PC-3 (cell line): ENCODE results near the gene WRNIP1. TPM values are rescaled to one million over a fixed set of nuclear protein-coding genes. Genes with fewer than 3 reads are reported as not detected.

ENCODE experiments used
- ATAC-seq: fragments of 200-7000 bp; cut with Tn5 transposase; 2 replicates; pipeline ENCODE4 v1.9.1; 2020; ENCODE audit warnings: mild to moderate bottlenecking, moderate library complexity
- BruUV-seq: library from RNA; stranded (reverse); fragments of 400-500 nt; replicated peaks from 2 replicates; lab custom pipeline; 2021; lab: Mats Ljungman, UMichigan
- CTCF ChIA-PET: fragments of 300-600 bp; sonication (Branson Sonifier 250); formaldehyde crosslinking; loops from one replicate; lab custom pipeline; 2022; ENCODE audit warnings: antibody characterized with exemption; lab: Charles Lee
- POLR2A ChIA-PET: fragments of 300-600 bp; sonication (Branson Sonifier 250); formaldehyde crosslinking; loops from one replicate; lab custom pipeline; 2022; ENCODE audit warnings: antibody characterized with exemption; ENCODE audit not compliant: unreplicated experiment; lab: Charles Lee
- DNase-seq: peaks from one replicate; pipeline ENCODE4 v3.0.0-alpha.2; 2015
- H2AFZ ChIP-seq: fragments of 300-600 bp; sonication (generic); 2 replicates; pipeline ENCODE4 v1.6.0; 2016; ENCODE audit warnings: antibody characterized with exemption, low read length
- H3F3A ChIP-seq: fragments of 300-600 bp; sonication (generic); one replicate; pipeline ENCODE4 v1.6.0; 2017; ENCODE audit warnings: antibody characterized with exemption, low read length, control low read depth, mild to moderate bottlenecking; ENCODE audit not compliant: unreplicated experiment
- H3K27ac ChIP-seq: fragments of 300-600 bp; sonication (generic); 2 replicates; pipeline ENCODE4 v1.5.1; 2016; ENCODE audit warnings: mild to moderate bottlenecking, low read length
- H3K27me3 ChIP-seq: fragments of 300-600 bp; sonication (generic); 2 replicates; pipeline ENCODE4 v1.6.1; 2016; ENCODE audit warnings: low read length, mixed read lengths
- H3K36me3 ChIP-seq: fragments of 300-600 bp; sonication (generic); 2 replicates; pipeline ENCODE4 v1.6.1; 2016; ENCODE audit warnings: low read depth, mixed run types, low read length, mixed read lengths
- H3K4me1 ChIP-seq: fragments of 300-600 bp; sonication (generic); 2 replicates; pipeline ENCODE4 v1.5.1; 2016; ENCODE audit warnings: low read length; ENCODE audit not compliant: insufficient read depth
- H3K4me2 ChIP-seq: fragments of 300-600 bp; sonication (generic); 2 replicates; pipeline ENCODE4 v1.6.0; 2016; ENCODE audit warnings: low read length
- H3K4me3 ChIP-seq: fragments of 300-600 bp; sonication (generic); 2 replicates; pipeline ENCODE4 v1.5.1; 2016; ENCODE audit warnings: mild to moderate bottlenecking, low read length, mixed read lengths
- H3K79me2 ChIP-seq: fragments of 300-600 bp; sonication (generic); 2 replicates; pipeline ENCODE4 v1.6.1; 2017; ENCODE audit warnings: low read length, mixed read lengths
- H3K9ac ChIP-seq: fragments of 300-600 bp; sonication (generic); 2 replicates; pipeline ENCODE4 v1.6.0; 2016; ENCODE audit warnings: mild to moderate bottlenecking, low read length
- H3K9me2 ChIP-seq: fragments of 300-600 bp; sonication (generic); replicated peaks from 2 replicates; pipeline ENCODE4 v1.6.1; 2016; ENCODE audit warnings: mixed run types, low read length, mixed read lengths
- H3K9me3 ChIP-seq: fragments of 300-600 bp; sonication (generic); 2 replicates; pipeline ENCODE4 v1.6.1; 2016; ENCODE audit warnings: low read length, mixed read lengths
- H4K20me1 ChIP-seq: fragments of 300-600 bp; sonication (generic); 2 replicates; pipeline ENCODE4 v1.6.1; 2016; ENCODE audit warnings: low read length, mixed read lengths
- EZH2 ChIP-seq: fragments of 300-600 bp; sonication (generic); IDR thresholded peaks from one replicate; pipeline ENCODE4 v1.6.1; 2017; ENCODE audit warnings: antibody characterized with exemption, mild to moderate bottlenecking, low read length; ENCODE audit not compliant: unreplicated experiment
- EZH2phosphoT487 ChIP-seq: fragments of 300-600 bp; sonication (generic); IDR thresholded peaks from 2 replicates; pipeline ENCODE4 v1.6.1; 2018; ENCODE audit warnings: mild to moderate bottlenecking, antibody characterized with exemption, low read length, borderline replicate concordance
- intact Hi-C: fragments of 100-400 bp; cut with micrococcal nuclease; formaldehyde crosslinking; loops from 2 replicates; pipeline ENCODE4 v1.9.0; 2023
- total RNA-seq: library from RNA; depleted of rRNA; stranded (reverse); fragments of >200 nt; gene quantifications from 2 replicates; pipeline ENCODE4 v1.2.3, GENCODE V29; 2014
- TF ChIP-seq, protein P1 (sequence below): fragments of 300-600 bp; sonication (generic); conservative IDR thresholded peaks from 2 replicates; pipeline ENCODE4 v1.5.1; 2017; ENCODE audit warnings: antibody characterized with exemption, low read depth, mild to moderate bottlenecking, low read length

The WRNIP1 gene
- total RNA-seq, 1 experiment from 2014 or later = 92.2 TPM

GRCh38 chr6:2746557-2747061 lies 18.6 kb upstream of the WRNIP1 start:
- Histone ChIP-seq H3K9me3 (no peaks in the 10 kb centered on the region), H3K36me3 (no peaks in the 10 kb centered on the region), H4K20me1 (no peaks in the 10 kb centered on the region), H3F3A (no peaks in the 10 kb centered on the region), H3K27me3 (no peaks in the 10 kb centered on the region), H3K79me2 (no peaks in the 10 kb centered on the region), H3K9me2 (no peaks in the 10 kb centered on the region), H3K4me1 (no peaks in the 10 kb centered on the region), H3K4me2 (no peak overlapping the region), H2AFZ (no peak overlapping the region), H3K27ac (no peak overlapping the region), H3K9ac (no peak overlapping the region), H3K4me3 (no peak overlapping the region)
- ChIA-PET POLR2A (no interaction called here), CTCF (interaction anchor here (1.4 kb wide), 1 partner anchor 8 kb away, joined by 4 read pairs; no protein-coding TSS in a partner anchor)
- no peak for TF ChIP-seq EZH2
- TF ChIP-seq, protein P1, sequence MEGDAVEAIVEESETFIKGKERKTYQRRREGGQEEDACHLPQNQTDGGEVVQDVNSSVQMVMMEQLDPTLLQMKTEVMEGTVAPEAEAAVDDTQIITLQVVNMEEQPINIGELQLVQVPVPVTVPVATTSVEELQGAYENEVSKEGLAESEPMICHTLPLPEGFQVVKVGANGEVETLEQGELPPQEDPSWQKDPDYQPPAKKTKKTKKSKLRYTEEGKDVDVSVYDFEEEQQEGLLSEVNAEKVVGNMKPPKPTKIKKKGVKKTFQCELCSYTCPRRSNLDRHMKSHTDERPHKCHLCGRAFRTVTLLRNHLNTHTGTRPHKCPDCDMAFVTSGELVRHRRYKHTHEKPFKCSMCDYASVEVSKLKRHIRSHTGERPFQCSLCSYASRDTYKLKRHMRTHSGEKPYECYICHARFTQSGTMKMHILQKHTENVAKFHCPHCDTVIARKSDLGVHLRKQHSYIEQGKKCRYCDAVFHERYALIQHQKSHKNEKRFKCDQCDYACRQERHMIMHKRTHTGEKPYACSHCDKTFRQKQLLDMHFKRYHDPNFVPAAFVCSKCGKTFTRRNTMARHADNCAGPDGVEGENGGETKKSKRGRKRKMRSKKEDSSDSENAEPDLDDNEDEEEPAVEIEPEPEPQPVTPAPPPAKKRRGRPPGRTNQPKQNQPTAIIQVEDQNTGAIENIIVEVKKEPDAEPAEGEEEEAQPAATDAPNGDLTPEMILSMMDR = no peak
- no peak for TF ChIP-seq EZH2phosphoT487
- intact Hi-C loops = no loop called here
- DNase-seq (no peak), ATAC-seq (no peak)
- no TSS peak for BruUV-seq

- no peaks in the 10 kb centered on the region for H3K27me3 ChIP-seq
- no peak overlapping the region for H3K27ac ChIP-seq
- no peak for ATAC-seq
- CTCF ChIA-PET = no interaction called here
- H3K4me3 ChIP-seq = no peak overlapping the region
- H3K9me3 ChIP-seq = no peaks in the 10 kb centered on the region
- peaks cover 12% of the 10 kb centered on the region for H3K4me1 ChIP-seq
- no TSS peak for BruUV-seq
- H3K79me2 ChIP-seq = no peaks in the 10 kb centered on the region
- intact Hi-C loops = no loop called here
- no peaks in the 10 kb centered on the region for H4K20me1 ChIP-seq
- no peaks in the 10 kb centered on the region for H3K9me2 ChIP-seq
- POLR2A ChIA-PET = no interaction called here
- no peak overlapping the region for H3K4me2 ChIP-seq
- H2AFZ ChIP-seq = no peak overlapping the region
- no peak for DNase-seq
- H3K36me3 ChIP-seq = no peaks in the 10 kb centered on the region
- TF ChIP-seq, protein P1 = no peak
- TF ChIP-seq EZH2 (no peak), EZH2phosphoT487 (no peak)
- no peak overlapping the region for H3K9ac ChIP-seq
- no peaks in the 10 kb centered on the region for H3F3A ChIP-seq
These were observed 17.0 kb upstream of the WRNIP1 start for GRCh38 chr6:2748183-2748582.

DNA sequence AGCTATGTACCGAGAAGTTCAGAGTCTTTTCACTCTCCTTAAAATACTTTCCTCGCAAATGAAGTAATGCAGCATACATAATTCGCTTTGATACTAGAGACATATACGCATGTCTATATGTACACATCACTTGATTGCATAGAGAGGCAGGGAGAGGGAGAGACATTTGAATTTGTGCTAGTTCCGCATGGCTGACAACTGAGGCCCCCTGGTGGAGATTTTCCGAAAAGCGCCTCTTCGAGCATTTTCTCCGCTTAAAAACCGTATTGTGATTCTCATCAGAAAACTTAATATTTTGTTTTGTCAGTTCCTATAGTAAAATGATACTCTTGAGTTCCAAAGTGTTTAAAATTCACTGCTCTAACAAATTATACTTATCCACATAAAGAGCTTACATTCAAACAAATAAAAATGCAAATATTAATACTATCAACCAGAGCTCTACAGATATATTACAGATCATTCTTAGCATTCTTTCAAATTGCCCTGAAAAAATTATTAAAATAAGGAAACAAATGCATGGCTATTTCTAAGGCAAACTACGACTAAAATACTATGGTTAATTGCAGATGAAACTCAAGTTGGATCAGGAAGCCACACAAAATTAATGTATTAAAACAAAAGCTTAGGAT lies 15.1 kb upstream of the WRNIP1 start:
- Histone ChIP-seq H3K4me3 (peak overlapping the region; percentile 11; the same call in 1 of the 2 replicates), H3K4me1 (peaks cover 16% of the 10 kb centered on the region), H3K36me3 (no peaks in the 10 kb centered on the region), H3K9me2 (no peaks in the 10 kb centered on the region), H3K4me2 (peak overlapping the region; percentile 47), H4K20me1 (no peaks in the 10 kb centered on the region), H3K79me2 (no peaks in the 10 kb centered on the region), H2AFZ (peak overlapping the region; percentile 65), H3F3A (no peaks in the 10 kb centered on the region), H3K27me3 (no peaks in the 10 kb centered on the region), H3K9ac (no peak overlapping the region), H3K9me3 (no peaks in the 10 kb centered on the region), H3K27ac (no peak overlapping the region)
- ATAC-seq = peak; percentile 76
- ChIA-PET CTCF (interaction anchor here (0.6 to 2.2 kb wide), 3 partner anchors 8 to 803 kb away, joined by 3 to 12 read pairs (median 5); no protein-coding TSS in a partner anchor), POLR2A (interaction anchor here (0.6 to 0.7 kb wide), 2 partner anchors 365 to 499 kb away, joined by 3 to 4 read pairs; no protein-coding TSS in a partner anchor)
- peak; percentile 83 for DNase-seq
- intact Hi-C loops = no loop called here
- BruUV-seq = no TSS peak
- TF ChIP-seq EZH2 = no peak
- TF ChIP-seq, protein P1 = peak; percentile 91
